ENCODE data around the gene KLHL26. TPM values are rescaled to one million over a fixed set of nuclear protein-coding genes. Genes with fewer than 3 reads are reported as not detected.

KLHL26 gene
- total and polyA plus RNA-seq, 9 of the 15 experiments (the other 6 are each of a cell fraction or from before 2014, with no cell fraction given): 0.13 to 13.3 (median 1.4) TPM

DNA sequence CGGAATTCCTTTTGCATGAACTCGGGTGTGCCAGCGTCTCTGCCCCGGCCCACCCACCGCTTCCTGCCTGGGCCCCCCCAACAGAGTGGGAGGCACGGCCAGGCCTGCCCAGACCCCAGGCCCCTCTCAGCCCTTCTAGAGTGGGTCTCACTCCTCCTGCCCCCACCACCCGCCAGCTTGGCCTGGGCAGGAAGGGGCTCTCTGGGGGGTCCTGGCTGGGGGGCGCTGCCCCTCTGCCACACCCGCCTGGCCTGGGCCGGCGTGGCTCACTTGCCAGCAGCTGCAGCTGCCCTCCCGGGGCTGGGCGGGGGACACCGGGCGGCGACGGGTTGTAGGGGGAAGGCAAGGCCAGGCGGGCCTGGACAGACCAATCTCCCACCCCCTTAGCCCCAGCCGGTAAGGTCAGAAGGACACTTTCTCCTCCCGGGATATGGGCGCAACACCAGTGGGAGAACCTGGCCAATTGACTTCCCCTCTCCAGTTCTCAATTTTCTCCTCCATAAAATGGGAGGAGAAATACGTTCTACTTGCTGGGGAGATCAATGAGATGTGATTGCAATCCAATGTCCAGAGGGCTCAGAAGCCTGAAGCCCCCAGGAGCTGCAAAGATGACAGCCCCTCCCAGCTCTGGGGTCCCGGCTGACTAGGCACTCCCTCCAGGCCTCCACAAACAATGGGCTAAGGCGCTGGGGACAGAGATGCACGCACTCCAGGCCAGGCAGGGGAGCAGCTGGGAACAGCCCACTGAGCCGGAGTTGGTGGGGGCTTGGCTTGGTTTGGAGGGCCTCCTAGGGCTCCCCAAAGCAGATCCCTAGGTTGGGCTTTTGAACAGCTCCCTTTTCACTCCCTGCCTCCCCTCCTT is 32.6 kb upstream of the KLHL26 start:
- CTCF ChIA-PET (ENCODE audit: low intra/inter-chr PET ratio): no interaction called here
- intact Hi-C loops (cut with micrococcal nuclease) (no loop called here), in situ Hi-C loops (cut with MboI) (no loop called here)
- Histone ChIP-seq H4K20me1 (replicated peaks; ENCODE audit: control insufficient read depth, insufficient read depth, low read length) (peaks cover 16% of the 10 kb centered on the region), H3K36me3 (ENCODE audit: control insufficient read depth, insufficient read depth, low read length) (no peaks in the 10 kb centered on the region), H3K27me3 (ENCODE audit: control insufficient read depth in 2 of 2, insufficient read depth in 2 of 2, low read length in 2 of 2) (peaks cover 23 to 43% of the 10 kb centered on the region in 2 experiments), H3K4me2 (ENCODE audit: insufficient read depth, low read length) (no peak overlapping the region), H3K9ac (ENCODE audit: insufficient read depth in 1 of 2, low read depth in 2 of 2, low read length in 2 of 2) (no peak overlapping the region), H2AFZ (ENCODE audit: low read depth, low read length) (no peak overlapping the region), H3K4me3 (no peak overlapping the region), H3K27ac (ENCODE audit: extremely low read depth, low read depth, low read length) (no peak overlapping the region), H3K79me2 (ENCODE audit: control insufficient read depth, insufficient read depth, low read length) (no peaks in the 10 kb centered on the region), H3K4me1 (replicated peaks in 1 of 2; ENCODE audit: control insufficient read depth in 2 of 2, insufficient read depth in 2 of 2, low read length in 2 of 2) (peaks cover 0 to 49% of the 10 kb centered on the region in 2 experiments; a peak in 2 of 5 replicates), H3K9me3 (replicated peaks; ENCODE audit: control insufficient read depth, insufficient read depth, low read depth, low read length) (no peaks in the 10 kb centered on the region), H3K9me1 (ENCODE audit: control insufficient read depth, insufficient read depth, low read length) (no peaks in the 10 kb centered on the region)
- TF ChIP-seq ZNF444 (CRISPR knock-in tag; IDR thresholded peaks at IDR 0.05): no peak
- no peak for TF ChIP-seq U2AF1 (optimal IDR thresholded peaks at IDR 0.05; ENCODE audit: low read depth, low read length)
- TF ChIP-seq NR2C2 (CRISPR knock-in tag; IDR thresholded peaks at IDR 0.05): no peak
- TF ChIP-seq NR2C2 (tag; IDR thresholded peaks at IDR 0.05): no peak
- no peak for TF ChIP-seq BCL6 (CRISPR knock-in tag; IDR thresholded peaks at IDR 0.05)
- no peak for TF ChIP-seq RBBP5 (IDR thresholded peaks at IDR 0.05; ENCODE audit: borderline replicate concordance, insufficient read depth, low read length, poor library complexity, severe bottlenecking)
- TF ChIP-seq BRD4 (IDR thresholded peaks at IDR 0.05): no peak
- TF ChIP-seq SMARCA4 (IDR thresholded peaks at IDR 0.05): no peak
- no peak for TF ChIP-seq ZNF785 (CRISPR knock-in tag; IDR thresholded peaks at IDR 0.05)
- no peak for TF ChIP-seq NR1H2 (CRISPR knock-in tag; IDR thresholded peaks at IDR 0.05)
- TF ChIP-seq PHF8 (IDR thresholded peaks at IDR 0.05; ENCODE audit: borderline replicate concordance, low read length): no peak
- TF ChIP-seq CHD4 (IDR thresholded peaks at IDR 0.05; ENCODE audit: insufficient read depth, insufficient replicate concordance, low read depth, low read length, poor library complexity, severe bottlenecking): no peak
- TF ChIP-seq HMGN3 (IDR thresholded peaks at IDR 0.05; ENCODE audit: borderline replicate concordance, extremely low read depth, insufficient read length, low read depth, low read length): no peak
- no peak for TF ChIP-seq LCOR (CRISPR knock-in tag; IDR thresholded peaks at IDR 0.05)
- TF ChIP-seq NFE2 (IDR thresholded peaks at IDR 0.05; ENCODE audit: low read depth): no peak
- TF ChIP-seq MAZ (CRISPR knock-in tag; conservative IDR thresholded peaks at IDR 0.05 in 1 of 2, IDR thresholded peaks at IDR 0.05 in 1 of 2): no peak
- TF ChIP-seq, protein P1, sequence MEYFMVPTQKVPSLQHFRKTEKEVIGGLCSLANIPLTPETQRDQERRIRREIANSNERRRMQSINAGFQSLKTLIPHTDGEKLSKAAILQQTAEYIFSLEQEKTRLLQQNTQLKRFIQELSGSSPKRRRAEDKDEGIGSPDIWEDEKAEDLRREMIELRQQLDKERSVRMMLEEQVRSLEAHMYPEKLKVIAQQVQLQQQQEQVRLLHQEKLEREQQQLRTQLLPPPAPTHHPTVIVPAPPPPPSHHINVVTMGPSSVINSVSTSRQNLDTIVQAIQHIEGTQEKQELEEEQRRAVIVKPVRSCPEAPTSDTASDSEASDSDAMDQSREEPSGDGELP (CRISPR knock-in tag; IDR thresholded peaks at IDR 0.05; ENCODE audit: borderline replicate concordance): no peak
- no peak for ATAC-seq
- no peak for DNase-seq (ENCODE audit: extremely low read depth in 1 of 4, low spot score in 3 of 4)
- no TSS peak for BruUV-seq (replicated peaks)
- WGBS (ENCODE audit: insufficient coverage, low coverage, missing lambda C conversion rate): 25% methylated on average over 13 of the region's 26 CpGs
- POLR2A ChIA-PET: interaction anchor here (0.7 kb wide), 1 partner anchor 12 kb away, joined by 3 read pairs; no protein-coding TSS in a partner anchor
- FAIRE-seq: no peak
